Psoas muscle (tissue), 8 donors: ENCODE data around the gene CTBP2. TPM values are rescaled to one million over a fixed set of nuclear protein-coding genes. Genes with fewer than 3 reads are reported as not detected.

Source experiments
- ATAC-seq, 4 donors: fragments of 200-7000 bp; cut with Tn5 transposase; one replicate each; pipeline ENCODE4 v1.9.1; 2020; ENCODE audit warnings: moderate library complexity in 3 of 4, mild to moderate bottlenecking in 2 of 4
- DNase-seq, 2 donors: peaks; one replicate each; pipeline ENCODE4 v3.0.0-alpha.2; 2020
- H3K27ac ChIP-seq: fragments of 200-600 bp; one replicate; pipeline ENCODE4 v1.8.0; 2022
- H3K27me3 ChIP-seq, 3 donors: fragments of 200-600 bp in 1 of 3; one replicate each; pipeline versions ENCODE4 v1.6.1 to v1.8.0; 2013 to 2022; ENCODE audit warnings: low read length in 2 of 3, mild to moderate bottlenecking in 2 of 3, moderate library complexity in 1 of 3; ENCODE audit not compliant: insufficient read depth in 3 of 3
- H3K36me3 ChIP-seq, 2 donors: fragments of 200-600 bp in 1 of 2; one replicate each; pipeline versions ENCODE4 v1.6.1 to v1.8.0; 2013 to 2022; ENCODE audit warnings: low read depth in 1 of 2, mild to moderate bottlenecking in 1 of 2, moderate library complexity in 1 of 2; ENCODE audit not compliant: insufficient read depth in 1 of 2
- H3K4me1 ChIP-seq: fragments of 200-600 bp; one replicate; pipeline ENCODE4 v1.8.0; 2022
- H3K4me3 ChIP-seq: fragments of 200-600 bp; one replicate; pipeline ENCODE4 v1.8.0; 2022; ENCODE audit warnings: mild to moderate bottlenecking
- H3K9me3 ChIP-seq: fragments of 200-600 bp; one replicate; pipeline ENCODE4 v1.8.0; 2022
- CTCF ChIP-seq: fragments of 200-600 bp; IDR thresholded peaks from one replicate; pipeline ENCODE4 v1.8.0; 2022; ENCODE audit warnings: antibody characterized with exemption
- WGBS, 3 donors: extraction: QIAGEN DNeasy Blood & Tissue Kit; methylation state at CpG; one replicate each; pipeline versions ENCODE4 v1.1.6 to v1.1.7; 2013; 5-methylcytosine and 5-hydroxymethylcytosine counted together
- intact Hi-C, 2 donors: fragments of 100-400 bp; cut with DNase I; formaldehyde crosslinking; loops; one replicate each; pipeline versions ENCODE4 v1.11.0 to v1.14.2; 2022
- polyA plus RNA-seq, 3 donors: library from polyadenylated mRNA; stranded (reverse); fragments of 200-250 nt; gene quantifications; one replicate each; pipeline ENCODE4 v1.2.3, GENCODE V29; 2013
- total RNA-seq, 4 donors: library from RNA; stranded (reverse); fragmentation: NEBNext Ultra II Directional in 2 of 4; extraction: Animal tissue kit (Norgen Biotek cat#: 25700) in 2 of 4; gene quantifications; one replicate each; pipeline versions ENCODE4 v1.2.1 to v1.2.4, GENCODE V29; 2021 to 2023
- donor health status: healthy with polysubstance abuse.
- donor health status: DM: no; HTN: no; CAD: no; lungs with moderate emphysema.
- donor health status: Bipolar disorder and iron deficiency.
- donor health status: healthy.
- donor health status: DM: yes; HTN: yes; CAD: no.
- donor health status: DM: no; HTN: no; CAD: no.
- donor health status: DM: no; HTN: no; CAD: no.
- donor health status: DM: yes; HTN: yes; CAD: no.

The CTBP2 gene
- total and polyA plus RNA-seq, 7 donors: 14.7 to 49.8 (median 33.0) TPM

GRCh38 chr10:125148528-125148927 lies 11.8 kb downstream of the CTBP2 start:
- Histone ChIP-seq H3K27me3 (no peaks in the 10 kb centered on the region), H3K36me3 (no peaks in the 10 kb centered on the region), H3K27ac (peak overlapping the region; percentile 98), H3K4me3 (no peak overlapping the region), H3K9me3 (no peaks in the 10 kb centered on the region), H3K4me1 (peaks cover 90% of the 10 kb centered on the region)
- peak in 2 of 4 donors; percentile 24 to 48 for ATAC-seq
- intact Hi-C loops: loop anchor here in 1 of 2 donors (10.0 kb wide), 1 partner anchor 234 kb away; no protein-coding TSS in a partner anchor
- 25 to 57% (median 28%) methylated on average over 4 of the region's 4 CpGs for WGBS, 3 donors
- no peak for DNase-seq
- no peak for TF ChIP-seq CTCF

GRCh38 chr10:125147971-125148439 lies 12.4 kb downstream of the CTBP2 start:
- ATAC-seq: peak in 1 of 4 donors; percentile 31
- Histone ChIP-seq H3K4me3 (peak overlapping the region; percentile 9), H3K4me1 (peaks cover 88% of the 10 kb centered on the region), H3K9me3 (no peaks in the 10 kb centered on the region), H3K36me3 (no peaks in the 10 kb centered on the region), H3K27me3 (no peaks in the 10 kb centered on the region), H3K27ac (peak overlapping the region; percentile 98)
- DNase-seq: peak; percentile 59 to 76
- intact Hi-C loops: loop anchor here in 1 of 2 donors (10.0 kb wide), 1 partner anchor 233 kb away; no protein-coding TSS in a partner anchor
- TF ChIP-seq CTCF: no peak
- WGBS, 3 donors: 24 to 47% (median 30%) methylated on average over 7 of the region's 7 CpGs

GRCh38 chr10:125146791-125147579 lies 13.4 kb downstream of the CTBP2 start:
- H3K4me1 ChIP-seq: peaks cover 90% of the 10 kb centered on the region
- no peaks in the 10 kb centered on the region for H3K9me3 ChIP-seq
- peak overlapping the region; percentile 98 for H3K27ac ChIP-seq
- TF ChIP-seq CTCF: no peak
- H3K4me3 ChIP-seq: no peak overlapping the region
- no peaks in the 10 kb centered on the region for H3K27me3 ChIP-seq
- WGBS, 3 donors: 29 to 61% (median 30%) methylated on average over 13 of the region's 13 CpGs
- no peaks in the 10 kb centered on the region for H3K36me3 ChIP-seq
- DNase-seq: no peak
- peak; percentile 26 to 70 (median 48) for ATAC-seq
- intact Hi-C loops: loop anchor here in 1 of 2 donors (10.0 kb wide), 1 partner anchor 232 kb away; no protein-coding TSS in a partner anchor

- intact Hi-C loops: loop anchor here in 1 of 2 donors (10.0 kb wide), 1 partner anchor 231 kb away; no protein-coding TSS in a partner anchor
- no peak for DNase-seq
- H3K9me3 ChIP-seq: no peaks in the 10 kb centered on the region
- H3K27me3 ChIP-seq: no peaks in the 10 kb centered on the region
- no peaks in the 10 kb centered on the region for H3K36me3 ChIP-seq
- H3K4me1 ChIP-seq: peaks cover 97% of the 10 kb centered on the region
- ATAC-seq: no peak
- H3K4me3 ChIP-seq: no peak overlapping the region
- no peak overlapping the region for H3K27ac ChIP-seq
- 89 to 93% (median 91%) methylated on average over 5 of the region's 5 CpGs for WGBS, 3 donors
- TF ChIP-seq CTCF: no peak
These were observed 14.7 kb downstream of the CTBP2 start for GRCh38 chr10:125145636-125146035.
